HG02678 (cell line): ENCODE results near the gene SOX15.
A peak's percentile ranks its signal among the peaks of the same experiment; 100 is the strongest.

Experiments used
- ATAC-seq: cut with Tn5 transposase; IDR thresholded peaks from one replicate; pipeline ENCODE4 v1.9.1; 2021; ENCODE audit warnings: mild to moderate bottlenecking, moderate library complexity; ENCODE audit not compliant: unreplicated experiment

SOX15 gene

GRCh38 chr17:7559320-7560171 lies 30.3 kb downstream of the SOX15 start:
- ATAC-seq = no peak

- ATAC-seq = no peak
These were observed 31.2 kb downstream of the SOX15 start, which contains the start of gene TNFSF13 for GRCh38 chr17:7558544-7559319. Gene TNFSF13, plus strand, starts transcription at chr17:7558750. Its CDS starts 290 bp downstream, at chr17:7559040.

- ATAC-seq = peak; percentile 27
These were observed 31.9 kb downstream of the SOX15 start for GRCh38 chr17:7557775-7558543.

- no peak for ATAC-seq
These were observed 32.6 kb downstream of the SOX15 start for GRCh38 chr17:7557147-7557764.

GRCh38 chr17:7556627-7557026 lies 33.3 kb downstream of the SOX15 start:
- no peak for ATAC-seq

GRCh38 chr17:7555320-7555948 lies 34.5 kb downstream of the SOX15 start:
- no peak for ATAC-seq

GRCh38 chr17:7553356-7553755 lies 36.5 kb downstream of the SOX15 start:
- no peak for ATAC-seq

GRCh38 chr17:7552621-7553051 lies 37.3 kb downstream of the SOX15 start:
- ATAC-seq = peak; percentile 66

- ATAC-seq = no peak
These were observed 38.5 kb downstream of the SOX15 start for GRCh38 chr17:7551396-7551795.

GRCh38 chr17:7550344-7550743 lies 39.5 kb downstream of the SOX15 start:
- no peak for ATAC-seq

- no peak for ATAC-seq
These were observed 40.4 kb downstream of the SOX15 start for GRCh38 chr17:7549401-7550055.

- no peak for ATAC-seq
These were observed 41.1 kb downstream of the SOX15 start, which contains the start of gene TNFSF12 for GRCh38 chr17:7548585-7549400. Gene TNFSF12, plus strand, starts transcription at chr17:7549058. Its CDS starts 96 bp downstream, at chr17:7549154.

- no peak for ATAC-seq
These were observed 45.0 kb downstream of the SOX15 start for GRCh38 chr17:7544911-7545310.

GRCh38 chr17:7541074-7541621 lies 48.7 kb downstream of the SOX15 start:
- ATAC-seq = no peak

- ATAC-seq = no peak
These were observed 50.9 kb downstream of the SOX15 start for GRCh38 chr17:7538891-7539545.
